Body of pancreas (tissue), 4 donors: ENCODE data around the gene BTBD10.

Experiments used
- CTCF ChIP-seq, 7 experiments: fragments of 450-650 bp in 4 of 7; fragments of 200-600 bp in 3 of 7; sonication (generic) in 3 of 7; IDR thresholded peaks; one replicate each; pipeline ENCODE4 v1.5.1; 2016 to 2019; ENCODE audit warnings: antibody characterized with exemption in 7 of 7
- POLR2A ChIP-seq, 3 donors: fragments of 450-650 bp; IDR thresholded peaks; one replicate each; pipeline ENCODE4 v1.6.1; 2016; ENCODE audit warnings: antibody characterized with exemption in 3 of 3, mild to moderate bottlenecking in 2 of 3

GRCh38 chr11:13475091-13475490, 12.1 kb upstream of the BTBD10 start:
- TF ChIP-seq POLR2A (IDR thresholded peaks at IDR 0.05), result no peak
- no peak for TF ChIP-seq CTCF (IDR thresholded peaks at IDR 0.05)
